B cell (primary cell): ENCODE results near the gene KLHDC7A.

Source experiments
- EZH2 ChIP-seq: IDR thresholded peaks from 2 replicates; pipeline ENCODE4 v1.6.1; 2012; ENCODE audit warnings: borderline replicate concordance, low read depth, mild to moderate bottlenecking, moderate library complexity, low read length; ENCODE audit not compliant: insufficient read depth, poor library complexity, severe bottlenecking
- TF ChIP-seq, protein P1 (sequence below): fragments of 200-600 bp; IDR thresholded peaks from one replicate; pipeline ENCODE4 v1.8.0; 2022; ENCODE audit warnings: antibody characterized with exemption, mild to moderate bottlenecking

DNA sequence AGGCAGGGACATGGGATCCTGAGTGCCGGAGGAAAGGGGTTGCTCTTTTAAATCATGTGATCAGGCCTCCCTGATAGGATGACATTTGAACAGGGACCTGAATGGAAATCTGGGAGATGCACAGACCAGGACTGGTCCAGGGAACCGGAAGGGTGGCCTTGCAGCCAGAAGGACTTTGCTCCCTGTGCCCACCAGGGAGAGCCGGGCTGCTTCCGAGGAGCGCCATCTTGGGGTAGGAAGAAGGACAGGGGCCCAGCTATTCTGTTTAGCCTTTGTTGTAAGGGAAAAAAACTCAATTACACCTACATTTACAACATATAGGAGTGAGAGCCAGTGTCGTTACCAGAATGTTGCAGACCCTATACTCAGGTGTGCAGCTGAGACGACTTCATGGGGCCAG lies 5.5 kb downstream of the KLHDC7A start:
- TF ChIP-seq, protein P1, sequence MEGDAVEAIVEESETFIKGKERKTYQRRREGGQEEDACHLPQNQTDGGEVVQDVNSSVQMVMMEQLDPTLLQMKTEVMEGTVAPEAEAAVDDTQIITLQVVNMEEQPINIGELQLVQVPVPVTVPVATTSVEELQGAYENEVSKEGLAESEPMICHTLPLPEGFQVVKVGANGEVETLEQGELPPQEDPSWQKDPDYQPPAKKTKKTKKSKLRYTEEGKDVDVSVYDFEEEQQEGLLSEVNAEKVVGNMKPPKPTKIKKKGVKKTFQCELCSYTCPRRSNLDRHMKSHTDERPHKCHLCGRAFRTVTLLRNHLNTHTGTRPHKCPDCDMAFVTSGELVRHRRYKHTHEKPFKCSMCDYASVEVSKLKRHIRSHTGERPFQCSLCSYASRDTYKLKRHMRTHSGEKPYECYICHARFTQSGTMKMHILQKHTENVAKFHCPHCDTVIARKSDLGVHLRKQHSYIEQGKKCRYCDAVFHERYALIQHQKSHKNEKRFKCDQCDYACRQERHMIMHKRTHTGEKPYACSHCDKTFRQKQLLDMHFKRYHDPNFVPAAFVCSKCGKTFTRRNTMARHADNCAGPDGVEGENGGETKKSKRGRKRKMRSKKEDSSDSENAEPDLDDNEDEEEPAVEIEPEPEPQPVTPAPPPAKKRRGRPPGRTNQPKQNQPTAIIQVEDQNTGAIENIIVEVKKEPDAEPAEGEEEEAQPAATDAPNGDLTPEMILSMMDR: no peak
- TF ChIP-seq EZH2: no peak
